HG03575 (cell line): ENCODE results near the gene CPNE1.

Experiments
- ATAC-seq: cut with Tn5 transposase; IDR thresholded peaks from one replicate; pipeline ENCODE4 v1.9.1; 2021; ENCODE audit not compliant: unreplicated experiment, insufficient number of reproducible peaks, low FRiP score; ENCODE audit errors: extremely low read depth

CPNE1 gene

GRCh38 chr20:35629427-35630145 lies 35.1 kb downstream of the CPNE1 start:
- no peak for ATAC-seq

GRCh38 chr20:35627121-35627520 lies 37.6 kb downstream of the CPNE1 start:
- ATAC-seq = no peak

GRCh38 chr20:35626386-35627001 lies 38.2 kb downstream of the CPNE1 start:
- ATAC-seq = no peak

- ATAC-seq = no peak
Observed at GRCh38 chr20:35625584-35626385, 38.9 kb downstream of the CPNE1 start.

- no peak for ATAC-seq
Observed at GRCh38 chr20:35621560-35621946, 43.1 kb downstream of the CPNE1 start.

GRCh38 chr20:35620818-35621559 lies 43.7 kb downstream of the CPNE1 start:
- ATAC-seq = no peak

GRCh38 chr20:35619196-35620095 lies 45.3 kb downstream of the CPNE1 start:
- ATAC-seq = no peak

GRCh38 chr20:35618263-35619131 lies 46.2 kb downstream of the CPNE1 start:
- ATAC-seq = no peak

GRCh38 chr20:35617397-35618262 lies 47.1 kb downstream of the CPNE1 start:
- ATAC-seq = no peak

- ATAC-seq = peak; percentile 43
Observed at GRCh38 chr20:35616465-35617396, 48.0 kb downstream of the CPNE1 start.

GRCh38 chr20:35615667-35616464 lies 48.8 kb downstream of the CPNE1 start, which contains the start of gene SPAG4:
Gene SPAG4, plus strand, starts transcription at chr20:35615829. Its CDS starts 175 bp downstream, at chr20:35616004.
- ATAC-seq = no peak

GRCh38 chr20:35611482-35611881 lies 53.2 kb downstream of the CPNE1 start:
- ATAC-seq = no peak

- ATAC-seq = no peak
Observed at GRCh38 chr20:35610833-35611427, 53.8 kb downstream of the CPNE1 start.

GRCh38 chr20:35607003-35607735 lies 57.5 kb downstream of the CPNE1 start:
- no peak for ATAC-seq
